Left ventricle myocardium inferior (tissue), 1 donor: Measurements from ENCODE around the gene SMIM27. TPM values are rescaled to one million over a fixed set of nuclear protein-coding genes. Genes with fewer than 3 reads are reported as not detected.

Source experiments
- total RNA-seq: library from RNA; stranded (reverse); fragmentation: NEBNext Ultra II Directional; extraction: Animal tissue kit (Norgen Biotek cat#: 25700); gene quantifications from one replicate; pipeline ENCODE4 v1.2.1, GENCODE V29; 2021
- donor health status: DM: no; HTN: yes; CAD: no; lungs with severe emphysema.

The SMIM27 gene
- total RNA-seq, 1 donor from 2014 or later, result 17.3 TPM

Other genes starting within 250 kb of the SMIM27 start
- gene ACO1, start 167.7 kb upstream of the SMIM27 start, total RNA-seq, result 62.7 TPM
- 3.8 TPM for gene RIGI, start 26.1 kb upstream of the SMIM27 start, total RNA-seq
- 8.4 TPM for gene TOPORS, start 259 bp downstream of the SMIM27 start, total RNA-seq
- gene NDUFB6, start 20.8 kb downstream of the SMIM27 start, total RNA-seq, result 174 TPM
- not detected for gene TAF1L, start 83.3 kb downstream of the SMIM27 start, total RNA-seq
- gene TMEM215, start 231.2 kb downstream of the SMIM27 start, total RNA-seq, result not detected